ENCODE data around the gene ATP5ME. TPM values are rescaled to one million over a fixed set of nuclear protein-coding genes. Genes with fewer than 3 reads are reported as not detected.

Gene ATP5ME
- total and polyA plus RNA-seq, 2 of the 13 experiments (the other 11 are each of a cell fraction or from before 2014, with no cell fraction given) = 305 to 753 TPM

- TF ChIP-seq, protein P1, sequence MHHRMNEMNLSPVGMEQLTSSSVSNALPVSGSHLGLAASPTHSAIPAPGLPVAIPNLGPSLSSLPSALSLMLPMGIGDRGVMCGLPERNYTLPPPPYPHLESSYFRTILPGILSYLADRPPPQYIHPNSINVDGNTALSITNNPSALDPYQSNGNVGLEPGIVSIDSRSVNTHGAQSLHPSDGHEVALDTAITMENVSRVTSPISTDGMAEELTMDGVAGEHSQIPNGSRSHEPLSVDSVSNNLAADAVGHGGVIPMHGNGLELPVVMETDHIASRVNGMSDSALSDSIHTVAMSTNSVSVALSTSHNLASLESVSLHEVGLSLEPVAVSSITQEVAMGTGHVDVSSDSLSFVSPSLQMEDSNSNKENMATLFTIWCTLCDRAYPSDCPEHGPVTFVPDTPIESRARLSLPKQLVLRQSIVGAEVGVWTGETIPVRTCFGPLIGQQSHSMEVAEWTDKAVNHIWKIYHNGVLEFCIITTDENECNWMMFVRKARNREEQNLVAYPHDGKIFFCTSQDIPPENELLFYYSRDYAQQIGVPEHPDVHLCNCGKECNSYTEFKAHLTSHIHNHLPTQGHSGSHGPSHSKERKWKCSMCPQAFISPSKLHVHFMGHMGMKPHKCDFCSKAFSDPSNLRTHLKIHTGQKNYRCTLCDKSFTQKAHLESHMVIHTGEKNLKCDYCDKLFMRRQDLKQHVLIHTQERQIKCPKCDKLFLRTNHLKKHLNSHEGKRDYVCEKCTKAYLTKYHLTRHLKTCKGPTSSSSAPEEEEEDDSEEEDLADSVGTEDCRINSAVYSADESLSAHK (CRISPR knock-in tag; IDR thresholded peaks at IDR 0.05; ENCODE audit: borderline replicate concordance) = no peak
- no peak for TF ChIP-seq ZNF496 (CRISPR knock-in tag; IDR thresholded peaks at IDR 0.05; ENCODE audit: insufficient replicate concordance)
- TF ChIP-seq NFKB2 (CRISPR knock-in tag; IDR thresholded peaks at IDR 0.05; ENCODE audit: borderline replicate concordance) = no peak
- 0 out of 2 replicates have a peak, but pooled peaks have one; percentile 13 for TF ChIP-seq ZNF580 (CRISPR knock-in tag; IDR thresholded peaks at IDR 0.05; ENCODE audit: borderline replicate concordance, low read depth)
- no peak for TF ChIP-seq ZHX2 (IDR thresholded peaks at IDR 0.05; ENCODE audit: low read depth)
- no peak for TF ChIP-seq ZHX2 (CRISPR knock-in tag; IDR thresholded peaks at IDR 0.05; ENCODE audit: borderline replicate concordance)
- TF ChIP-seq KIAA2018 (CRISPR knock-in tag; IDR thresholded peaks at IDR 0.05; ENCODE audit: borderline replicate concordance) = no peak
- no peak for TF ChIP-seq HNRNPK (IDR thresholded peaks at IDR 0.05; ENCODE audit: low read depth, low read length, poor library complexity, severe bottlenecking)
Observed at GRCh38 chr4:687048-687970, 13.2 kb upstream of the ATP5ME start (continued).

Data from HepG2 (cell line).